C4-2B (cell line): Measurements from ENCODE around the gene FAM110C.
A peak's percentile ranks its signal among the peaks of the same experiment; 100 is the strongest.
"Not testable (repeated sequence)": the region's sequence is repeated elsewhere in the genome, so short reads cannot be mapped to it uniquely, and the experiment has no call there.

ENCODE experiments used
- H3K27ac ChIP-seq: fragments of 450-650 bp; 2 replicates; pipeline ENCODE4 v1.5.1; 2017
- ZFX ChIP-seq: fragments of 450-650 bp; IDR thresholded peaks from 2 replicates; pipeline ENCODE4 v1.6.1; 2017
- TF ChIP-seq, protein P1 (sequence below): fragments of 450-650 bp; conservative IDR thresholded peaks from 2 replicates; pipeline ENCODE4 v1.5.1; 2017; ENCODE audit warnings: mild to moderate bottlenecking

FAM110C gene

DNA sequence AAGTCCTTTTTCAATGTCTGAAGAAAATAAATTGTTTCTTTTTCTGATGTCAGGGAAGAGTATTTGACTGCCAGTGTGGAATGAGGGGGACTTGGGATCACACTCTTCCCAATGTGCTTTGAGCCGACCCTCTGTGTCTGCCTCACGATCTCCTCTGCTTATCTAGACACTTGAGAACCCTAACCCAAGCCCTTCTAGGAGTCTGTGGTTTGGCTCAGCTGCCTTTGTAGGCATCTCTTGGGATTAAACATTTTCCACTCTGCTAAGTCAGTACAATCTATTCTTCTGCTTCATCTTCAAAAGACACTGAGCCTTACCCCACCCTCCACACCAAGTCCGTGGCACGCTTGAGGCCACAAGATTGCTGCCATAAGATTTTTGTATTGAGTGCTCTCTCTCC, 19.4 kb downstream of the FAM110C start:
- no peak overlapping the region for H3K27ac ChIP-seq
- TF ChIP-seq ZFX, result no peak
- TF ChIP-seq, protein P1, sequence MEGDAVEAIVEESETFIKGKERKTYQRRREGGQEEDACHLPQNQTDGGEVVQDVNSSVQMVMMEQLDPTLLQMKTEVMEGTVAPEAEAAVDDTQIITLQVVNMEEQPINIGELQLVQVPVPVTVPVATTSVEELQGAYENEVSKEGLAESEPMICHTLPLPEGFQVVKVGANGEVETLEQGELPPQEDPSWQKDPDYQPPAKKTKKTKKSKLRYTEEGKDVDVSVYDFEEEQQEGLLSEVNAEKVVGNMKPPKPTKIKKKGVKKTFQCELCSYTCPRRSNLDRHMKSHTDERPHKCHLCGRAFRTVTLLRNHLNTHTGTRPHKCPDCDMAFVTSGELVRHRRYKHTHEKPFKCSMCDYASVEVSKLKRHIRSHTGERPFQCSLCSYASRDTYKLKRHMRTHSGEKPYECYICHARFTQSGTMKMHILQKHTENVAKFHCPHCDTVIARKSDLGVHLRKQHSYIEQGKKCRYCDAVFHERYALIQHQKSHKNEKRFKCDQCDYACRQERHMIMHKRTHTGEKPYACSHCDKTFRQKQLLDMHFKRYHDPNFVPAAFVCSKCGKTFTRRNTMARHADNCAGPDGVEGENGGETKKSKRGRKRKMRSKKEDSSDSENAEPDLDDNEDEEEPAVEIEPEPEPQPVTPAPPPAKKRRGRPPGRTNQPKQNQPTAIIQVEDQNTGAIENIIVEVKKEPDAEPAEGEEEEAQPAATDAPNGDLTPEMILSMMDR, result no peak

- no peak for TF ChIP-seq ZFX
- TF ChIP-seq, protein P1, result no peak
- no peak overlapping the region for H3K27ac ChIP-seq
Measured at GRCh38 chr2:25543-25942, 20.8 kb downstream of the FAM110C start.

GRCh38 chr2:24591-24990, 21.7 kb downstream of the FAM110C start:
- H3K27ac ChIP-seq, result not testable (repeated sequence)

GRCh38 chr2:24107-24506, 22.2 kb downstream of the FAM110C start:
- TF ChIP-seq ZFX, result no peak
- TF ChIP-seq, protein P1, result no peak
- no peak overlapping the region for H3K27ac ChIP-seq

DNA sequence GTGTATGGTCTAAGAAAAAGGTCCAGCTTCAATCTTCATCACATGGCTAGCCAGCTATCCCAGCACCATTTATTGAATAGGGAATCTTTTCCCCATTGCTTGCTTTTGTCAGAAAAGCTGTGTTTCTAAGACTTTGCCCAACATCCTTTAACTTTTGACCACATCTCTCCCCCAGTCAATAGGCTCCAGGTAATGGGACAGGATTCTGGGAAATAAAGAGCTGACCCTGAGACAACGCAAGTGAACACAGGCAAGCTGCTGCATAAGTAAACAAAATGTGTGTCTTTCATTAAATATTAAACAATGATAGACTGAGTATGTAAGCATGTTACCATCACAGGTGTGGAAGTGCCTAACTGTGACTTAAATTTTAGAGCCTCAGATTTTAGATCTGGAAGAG, 23.0 kb downstream of the FAM110C start:
- H3K27ac ChIP-seq, result no peak overlapping the region
- no peak for TF ChIP-seq ZFX
- TF ChIP-seq, protein P1, result no peak

DNA sequence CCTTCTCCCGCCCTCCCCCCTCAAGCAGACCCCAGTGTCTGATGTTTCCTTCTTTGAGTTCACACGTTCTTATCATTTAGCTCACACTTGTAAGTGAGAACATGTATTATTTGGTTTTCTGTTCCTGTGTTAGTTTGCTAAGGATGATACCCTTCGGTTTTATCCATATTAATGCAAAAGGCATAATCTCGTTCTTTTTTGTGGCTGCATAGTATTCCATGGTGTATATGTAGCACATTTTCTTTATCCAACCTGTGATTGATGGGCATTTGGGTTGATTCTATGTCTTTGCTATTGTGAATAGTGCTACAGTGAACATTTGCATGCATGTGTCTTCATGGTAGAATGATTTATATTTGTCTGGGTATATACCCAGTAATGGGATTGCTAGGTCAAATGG, 24.1 kb downstream of the FAM110C start:
- H3K27ac ChIP-seq, result not testable (repeated sequence)

DNA sequence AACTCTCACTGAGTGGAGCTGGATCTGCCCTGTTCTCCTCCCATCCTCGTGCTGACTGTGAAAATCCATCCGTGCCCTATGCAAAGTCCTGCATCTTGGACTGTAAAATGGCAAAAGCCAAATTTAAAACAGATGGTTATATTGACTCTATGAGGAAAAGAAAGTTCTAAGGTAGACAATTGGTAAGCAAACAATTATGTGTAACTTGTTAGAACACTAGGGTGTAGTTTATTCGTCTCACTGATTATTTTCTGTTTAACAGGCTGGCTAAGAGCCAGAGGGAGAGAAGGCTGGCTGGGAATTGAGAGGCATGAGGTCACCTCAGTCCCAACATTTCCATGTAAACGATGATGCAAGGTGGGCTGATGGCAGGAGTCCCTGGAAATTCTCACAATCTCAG, 26.0 kb downstream of the FAM110C start:
- peak overlapping the region; percentile 65 for H3K27ac ChIP-seq

- peak overlapping the region; percentile 65 for H3K27ac ChIP-seq
- TF ChIP-seq, protein P1, result no peak
- TF ChIP-seq ZFX, result no peak
Measured at GRCh38 chr2:19505-19904, 26.8 kb downstream of the FAM110C start.

DNA sequence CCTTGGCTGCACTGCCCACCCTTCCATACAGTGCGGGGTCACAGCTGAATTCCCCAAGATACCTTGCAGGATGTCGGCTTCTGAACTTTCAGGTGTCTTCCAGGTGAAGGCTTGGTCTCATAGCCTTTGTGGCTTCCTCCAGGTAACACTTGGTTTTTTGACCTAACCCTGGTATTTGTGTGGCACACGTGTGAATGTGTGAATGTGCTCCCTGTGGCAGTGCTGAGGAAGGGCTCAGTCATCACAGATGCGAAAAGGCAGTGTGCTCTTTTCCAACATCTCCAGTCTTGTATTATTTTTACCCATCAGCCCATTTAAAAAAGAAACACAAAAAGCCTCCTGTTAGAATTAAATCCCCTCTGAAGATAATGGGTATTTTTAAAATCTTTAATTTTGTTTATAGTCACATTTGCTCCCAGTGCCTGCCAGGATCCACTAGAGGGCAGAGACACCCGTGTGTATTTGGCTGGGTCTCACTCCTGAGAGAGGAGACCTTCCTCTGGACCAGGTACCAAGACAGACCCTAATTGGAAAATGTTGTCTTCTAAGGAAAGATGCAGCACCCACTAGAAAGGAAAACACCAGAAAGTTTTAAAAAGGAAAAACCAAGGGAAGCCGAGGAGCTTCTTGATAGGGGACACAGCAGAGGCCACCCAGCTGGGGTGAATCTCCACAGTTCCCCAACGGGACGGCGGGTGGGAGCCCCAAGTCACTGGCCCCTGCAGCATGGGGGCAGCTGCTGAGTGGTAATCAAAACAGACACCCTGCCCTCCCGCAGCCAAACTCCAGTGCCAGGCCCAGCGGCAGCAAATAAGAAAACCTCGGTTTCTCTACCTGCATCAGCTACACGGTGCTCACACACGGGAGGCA, 27.7 kb downstream of the FAM110C start:
- no peak overlapping the region; the same call in 1 of the 2 replicates for H3K27ac ChIP-seq
- no peak for TF ChIP-seq ZFX
- TF ChIP-seq, protein P1, result peak; percentile 84

- H3K27ac ChIP-seq, result not testable (repeated sequence)
Measured at GRCh38 chr2:15916-16315, 30.4 kb downstream of the FAM110C start.
